AG10803 (cell line): ENCODE data around the gene IFITM2.
"Not testable (repeated sequence)": the region's sequence is repeated elsewhere in the genome, so short reads cannot be mapped to it uniquely, and the experiment has no call there.

Experiments used
- DNase-seq: peaks from one replicate; pipeline ENCODE4 v3.0.0; 2010; ENCODE audit warnings: low read depth
- H3K4me3 ChIP-seq: 2 replicates; pipeline ENCODE4 v1.5.1; 2011; ENCODE audit warnings: mild to moderate bottlenecking, low read length, control low read depth
- TF ChIP-seq, protein P1 (sequence below): conservative IDR thresholded peaks from 2 replicates; pipeline ENCODE4 v1.5.1; 2011; ENCODE audit warnings: mild to moderate bottlenecking, low read length, control low read depth, inconsistent platforms

The IFITM2 gene

GRCh38 chr11:304061-304506 is 3.5 kb upstream of the IFITM2 start:
- DNase-seq = no peak
- TF ChIP-seq, protein P1, sequence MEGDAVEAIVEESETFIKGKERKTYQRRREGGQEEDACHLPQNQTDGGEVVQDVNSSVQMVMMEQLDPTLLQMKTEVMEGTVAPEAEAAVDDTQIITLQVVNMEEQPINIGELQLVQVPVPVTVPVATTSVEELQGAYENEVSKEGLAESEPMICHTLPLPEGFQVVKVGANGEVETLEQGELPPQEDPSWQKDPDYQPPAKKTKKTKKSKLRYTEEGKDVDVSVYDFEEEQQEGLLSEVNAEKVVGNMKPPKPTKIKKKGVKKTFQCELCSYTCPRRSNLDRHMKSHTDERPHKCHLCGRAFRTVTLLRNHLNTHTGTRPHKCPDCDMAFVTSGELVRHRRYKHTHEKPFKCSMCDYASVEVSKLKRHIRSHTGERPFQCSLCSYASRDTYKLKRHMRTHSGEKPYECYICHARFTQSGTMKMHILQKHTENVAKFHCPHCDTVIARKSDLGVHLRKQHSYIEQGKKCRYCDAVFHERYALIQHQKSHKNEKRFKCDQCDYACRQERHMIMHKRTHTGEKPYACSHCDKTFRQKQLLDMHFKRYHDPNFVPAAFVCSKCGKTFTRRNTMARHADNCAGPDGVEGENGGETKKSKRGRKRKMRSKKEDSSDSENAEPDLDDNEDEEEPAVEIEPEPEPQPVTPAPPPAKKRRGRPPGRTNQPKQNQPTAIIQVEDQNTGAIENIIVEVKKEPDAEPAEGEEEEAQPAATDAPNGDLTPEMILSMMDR = no peak

DNA sequence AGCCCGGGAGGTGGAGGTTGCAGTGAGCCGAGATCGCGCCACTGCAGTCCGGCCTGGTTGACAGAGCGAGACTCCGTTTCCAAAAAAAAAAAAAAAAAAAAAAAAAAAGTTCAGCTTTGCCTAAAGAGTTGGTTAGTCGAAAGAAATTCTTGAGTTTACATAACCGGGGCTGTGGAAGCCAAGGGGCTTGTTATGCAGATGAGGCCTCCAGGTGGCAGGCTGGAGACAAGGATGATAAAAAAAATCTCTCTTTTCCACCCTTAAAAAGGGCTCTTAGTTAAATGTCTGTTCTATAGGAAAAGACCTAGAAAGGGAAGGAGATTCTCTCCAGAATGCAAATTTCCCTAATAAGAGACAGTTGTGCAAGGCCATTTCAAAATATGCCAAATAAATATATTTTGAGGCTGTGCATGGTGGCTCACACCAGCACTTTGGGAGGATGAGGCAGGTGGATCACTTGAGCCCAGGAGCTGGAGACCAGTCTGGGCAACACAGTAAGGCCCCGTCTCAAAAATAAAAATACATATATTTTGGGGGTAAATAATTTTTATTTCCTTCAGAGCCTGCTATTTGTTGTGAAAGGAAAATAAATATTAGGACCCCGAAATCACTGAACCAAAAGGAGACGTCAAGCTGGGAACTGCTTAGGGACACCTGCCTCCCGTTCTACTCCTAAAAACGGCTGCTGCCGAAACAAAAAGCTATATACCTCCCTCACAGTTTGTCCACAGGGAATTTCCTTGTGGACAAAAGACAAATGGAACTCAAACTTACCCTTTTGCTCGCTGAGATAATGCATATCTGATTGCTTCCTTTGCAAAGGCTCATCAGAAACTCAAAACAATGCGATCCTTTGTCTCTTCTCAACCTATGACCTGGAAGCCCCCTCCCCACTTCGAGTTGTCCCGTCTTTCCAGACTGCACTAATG is 2.4 kb upstream of the IFITM2 start:
- no peak overlapping the region for H3K4me3 ChIP-seq

More at GRCh38 chr11:304061-304506, 3.5 kb upstream of the IFITM2 start:
- no peak overlapping the region for H3K4me3 ChIP-seq

GRCh38 chr11:305844-306211 is 1.8 kb upstream of the IFITM2 start:
- TF ChIP-seq, protein P1 = no peak
- no peak overlapping the region for H3K4me3 ChIP-seq

More for the DNA sequence above, 2.4 kb upstream of the IFITM2 start:
- peak; percentile 83 for DNase-seq
- TF ChIP-seq, protein P1 = peak; percentile 80

GRCh38 chr11:306645-307371 is 808 bp upstream of the IFITM2 start:
- TF ChIP-seq, protein P1 = no peak
- H3K4me3 ChIP-seq = no peak overlapping the region
- DNase-seq = no peak

More at GRCh38 chr11:305844-306211, 1.8 kb upstream of the IFITM2 start:
- DNase-seq = no peak

DNA sequence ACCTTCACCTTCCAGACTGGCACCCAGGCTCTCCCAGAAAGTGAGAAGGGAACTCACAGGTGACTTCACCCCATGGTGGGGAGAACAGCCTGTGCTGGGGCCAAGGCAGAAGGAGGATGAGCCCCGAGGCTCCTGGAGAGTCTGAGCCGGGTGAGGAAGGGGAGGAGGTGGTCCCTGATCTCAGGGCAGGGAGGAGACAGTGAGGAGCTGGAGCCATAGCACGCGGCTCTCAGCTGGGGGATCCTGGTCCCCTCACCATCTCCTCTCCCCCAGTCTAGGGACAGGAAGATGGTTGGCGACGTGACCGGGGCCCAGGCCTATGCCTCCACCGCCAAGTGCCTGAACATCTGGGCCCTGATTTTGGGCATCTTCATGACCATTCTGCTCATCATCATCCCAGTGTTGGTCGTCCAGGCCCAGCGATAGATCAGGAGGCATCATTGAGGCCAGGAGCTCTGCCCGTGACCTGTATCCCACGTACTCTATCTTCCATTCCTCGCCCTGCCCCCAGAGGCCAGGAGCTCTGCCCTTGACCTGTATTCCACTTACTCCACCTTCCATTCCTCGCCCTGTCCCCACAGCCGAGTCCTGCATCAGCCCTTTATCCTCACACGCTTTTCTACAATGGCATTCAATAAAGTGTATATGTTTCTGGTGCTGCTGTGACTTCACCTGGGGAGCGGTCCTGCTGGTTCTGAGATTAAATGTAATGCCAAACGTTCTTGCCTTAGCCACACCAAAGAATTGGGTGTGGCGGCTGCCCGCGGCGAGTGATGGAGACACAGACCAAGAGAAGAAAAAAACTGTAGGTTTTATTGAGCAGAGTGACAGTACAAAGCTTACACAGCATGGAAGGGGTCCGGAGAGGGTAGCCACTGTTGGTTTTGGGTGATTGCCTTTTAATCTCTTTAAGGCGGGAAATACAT is 1.4 kb downstream of the IFITM2 start:
- peak overlapping the region; percentile 83 for H3K4me3 ChIP-seq
- DNase-seq = not testable (repeated sequence)

- peak overlapping the region; percentile 83 for H3K4me3 ChIP-seq
- DNase-seq = not testable (repeated sequence)
Measured at GRCh38 chr11:309979-310572, 2.5 kb downstream of the IFITM2 start.

DNA sequence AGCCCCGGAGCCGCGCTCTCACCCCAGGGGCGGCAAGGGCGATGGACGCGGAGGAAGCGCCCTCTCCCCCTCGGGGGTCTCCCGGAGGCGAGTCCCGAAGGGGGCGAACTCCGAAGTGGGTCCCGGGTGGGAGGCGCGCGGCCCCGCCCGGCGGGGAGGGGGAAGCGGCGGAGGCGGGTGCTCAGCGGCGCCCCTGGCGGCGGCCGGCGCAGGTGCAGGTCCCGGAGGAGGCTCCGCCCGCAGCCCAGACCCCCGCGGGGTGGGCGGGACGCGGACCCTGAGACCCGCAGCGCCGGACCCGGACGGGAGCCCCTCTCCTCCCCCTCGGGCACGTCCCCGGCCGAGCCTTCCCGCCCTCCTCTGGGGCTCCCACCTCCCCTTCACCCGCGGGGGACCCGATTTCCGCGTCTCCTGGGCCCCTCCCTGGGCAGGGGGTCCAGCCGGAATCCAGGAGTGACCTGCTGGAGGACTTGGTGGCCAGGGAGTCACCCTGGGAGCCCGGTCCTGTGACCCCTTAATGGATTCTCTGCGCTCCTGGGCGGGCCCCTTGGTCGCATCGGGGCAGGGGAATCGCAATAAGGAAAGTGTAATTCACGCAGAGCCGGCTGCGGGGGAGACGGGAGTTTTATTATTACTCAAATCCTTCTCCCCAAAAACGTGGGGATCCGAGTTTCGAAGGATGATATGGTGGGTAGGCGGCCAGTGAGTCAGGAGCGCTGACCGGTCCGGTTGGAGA is 3.6 kb downstream of the IFITM2 start:
- DNase-seq = not testable (repeated sequence)
- peak overlapping the region; percentile 37 for H3K4me3 ChIP-seq
